Parathyroid adenoma (tissue), 2 donors: ENCODE results near the gene GALNTL6.

Source experiments
- H2AFZ ChIP-seq: fragments of 300-600 bp; sonication (generic); one replicate; pipeline ENCODE4 v1.7.0; 2017; ENCODE audit warnings: antibody characterized with exemption, mild to moderate bottlenecking
- H3K27ac ChIP-seq: fragments of 300-600 bp; sonication (generic); one replicate; pipeline ENCODE4 v1.7.0; 2017
- H3K27me3 ChIP-seq: fragments of 300-600 bp; sonication (generic); one replicate; pipeline ENCODE4 v1.7.0; 2017; ENCODE audit warnings: low read length; ENCODE audit not compliant: control insufficient read depth, insufficient read depth
- H3K36me3 ChIP-seq: fragments of 300-600 bp; sonication (generic); one replicate; pipeline ENCODE4 v1.7.0; 2017; ENCODE audit warnings: low read length; ENCODE audit not compliant: control insufficient read depth, insufficient read depth
- H3K4me1 ChIP-seq: fragments of 300-600 bp; sonication (generic); one replicate; pipeline ENCODE4 v1.7.0; 2017; ENCODE audit warnings: control low read depth
- H3K4me2 ChIP-seq: fragments of 300-600 bp; sonication (generic); one replicate; pipeline ENCODE4 v1.7.0; 2017; ENCODE audit warnings: low read length
- H3K4me3 ChIP-seq: fragments of 300-600 bp; sonication (generic); one replicate; pipeline ENCODE4 v1.7.0; 2017; ENCODE audit warnings: low read depth, low read length
- H3K79me2 ChIP-seq: fragments of 300-600 bp; sonication (generic); one replicate; pipeline ENCODE4 v1.7.0; 2017; ENCODE audit warnings: control low read depth
- H3K9ac ChIP-seq: fragments of 300-600 bp; sonication (generic); one replicate; pipeline ENCODE4 v1.7.0; 2017; ENCODE audit warnings: mild to moderate bottlenecking
- H3K9me3 ChIP-seq: fragments of 300-600 bp; sonication (generic); one replicate; pipeline ENCODE4 v1.7.0; 2017; ENCODE audit warnings: low read length; ENCODE audit not compliant: control insufficient read depth
- TF ChIP-seq, protein P1 (sequence below): fragments of 300-600 bp; sonication (generic); IDR thresholded peaks from one replicate; pipeline ENCODE4 v1.7.0; 2017; ENCODE audit warnings: antibody characterized with exemption, mild to moderate bottlenecking
- donor health status: primary hyperparathyroidism.

Gene GALNTL6

GRCh38 chr4:172808196-172808595 lies 995.0 kb downstream of the GALNTL6 start:
- TF ChIP-seq, protein P1, sequence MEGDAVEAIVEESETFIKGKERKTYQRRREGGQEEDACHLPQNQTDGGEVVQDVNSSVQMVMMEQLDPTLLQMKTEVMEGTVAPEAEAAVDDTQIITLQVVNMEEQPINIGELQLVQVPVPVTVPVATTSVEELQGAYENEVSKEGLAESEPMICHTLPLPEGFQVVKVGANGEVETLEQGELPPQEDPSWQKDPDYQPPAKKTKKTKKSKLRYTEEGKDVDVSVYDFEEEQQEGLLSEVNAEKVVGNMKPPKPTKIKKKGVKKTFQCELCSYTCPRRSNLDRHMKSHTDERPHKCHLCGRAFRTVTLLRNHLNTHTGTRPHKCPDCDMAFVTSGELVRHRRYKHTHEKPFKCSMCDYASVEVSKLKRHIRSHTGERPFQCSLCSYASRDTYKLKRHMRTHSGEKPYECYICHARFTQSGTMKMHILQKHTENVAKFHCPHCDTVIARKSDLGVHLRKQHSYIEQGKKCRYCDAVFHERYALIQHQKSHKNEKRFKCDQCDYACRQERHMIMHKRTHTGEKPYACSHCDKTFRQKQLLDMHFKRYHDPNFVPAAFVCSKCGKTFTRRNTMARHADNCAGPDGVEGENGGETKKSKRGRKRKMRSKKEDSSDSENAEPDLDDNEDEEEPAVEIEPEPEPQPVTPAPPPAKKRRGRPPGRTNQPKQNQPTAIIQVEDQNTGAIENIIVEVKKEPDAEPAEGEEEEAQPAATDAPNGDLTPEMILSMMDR, result no peak
- Histone ChIP-seq H2AFZ (no peak overlapping the region), H3K9me3 (no peaks in the 10 kb centered on the region), H3K9ac (no peak overlapping the region), H3K27me3 (no peaks in the 10 kb centered on the region), H3K4me2 (no peak overlapping the region), H3K27ac (no peak overlapping the region), H3K36me3 (no peaks in the 10 kb centered on the region), H3K4me1 (no peaks in the 10 kb centered on the region), H3K79me2 (no peaks in the 10 kb centered on the region), H3K4me3 (no peak overlapping the region)

GRCh38 chr4:172809319-172809718 lies 996.1 kb downstream of the GALNTL6 start:
- Histone ChIP-seq H3K9me3 (no peaks in the 10 kb centered on the region), H2AFZ (no peak overlapping the region), H3K27ac (no peak overlapping the region), H3K9ac (no peak overlapping the region), H3K4me3 (no peak overlapping the region), H3K36me3 (no peaks in the 10 kb centered on the region), H3K4me2 (no peak overlapping the region), H3K27me3 (no peaks in the 10 kb centered on the region), H3K79me2 (no peaks in the 10 kb centered on the region), H3K4me1 (no peaks in the 10 kb centered on the region)
- TF ChIP-seq, protein P1, result no peak

DNA sequence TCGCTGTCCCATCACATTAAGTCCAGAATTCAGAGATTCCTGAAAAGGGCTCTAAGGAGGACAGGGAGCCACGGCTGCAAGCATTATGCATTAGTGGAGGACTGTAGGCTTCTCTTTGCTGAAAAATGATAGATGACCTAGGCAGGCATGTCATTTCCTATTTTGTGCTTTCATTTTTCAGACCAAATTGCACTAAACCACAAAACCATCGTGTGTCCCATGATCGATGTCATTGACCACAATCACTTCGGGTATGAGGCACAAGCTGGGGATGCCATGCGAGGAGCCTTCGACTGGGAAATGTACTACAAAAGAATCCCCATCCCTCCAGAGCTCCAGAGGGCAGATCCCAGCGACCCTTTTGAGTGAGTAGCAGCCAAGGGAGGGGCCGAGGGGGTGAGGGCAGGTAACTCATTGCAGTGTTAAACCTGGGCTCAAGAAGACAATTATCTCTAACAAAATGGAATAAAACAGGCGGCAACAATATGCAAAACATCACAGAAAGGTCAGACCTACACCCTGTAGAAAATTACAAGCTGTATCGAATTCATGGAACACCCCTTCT lies 1000.2 kb downstream of the GALNTL6 start:
- Histone ChIP-seq H2AFZ (no peak overlapping the region), H3K27me3 (no peaks in the 10 kb centered on the region), H3K4me3 (no peak overlapping the region), H3K4me1 (no peaks in the 10 kb centered on the region), H3K9me3 (no peaks in the 10 kb centered on the region), H3K36me3 (no peaks in the 10 kb centered on the region), H3K27ac (no peak overlapping the region), H3K4me2 (no peak overlapping the region), H3K9ac (no peak overlapping the region), H3K79me2 (no peaks in the 10 kb centered on the region)
- TF ChIP-seq, protein P1, result no peak

DNA sequence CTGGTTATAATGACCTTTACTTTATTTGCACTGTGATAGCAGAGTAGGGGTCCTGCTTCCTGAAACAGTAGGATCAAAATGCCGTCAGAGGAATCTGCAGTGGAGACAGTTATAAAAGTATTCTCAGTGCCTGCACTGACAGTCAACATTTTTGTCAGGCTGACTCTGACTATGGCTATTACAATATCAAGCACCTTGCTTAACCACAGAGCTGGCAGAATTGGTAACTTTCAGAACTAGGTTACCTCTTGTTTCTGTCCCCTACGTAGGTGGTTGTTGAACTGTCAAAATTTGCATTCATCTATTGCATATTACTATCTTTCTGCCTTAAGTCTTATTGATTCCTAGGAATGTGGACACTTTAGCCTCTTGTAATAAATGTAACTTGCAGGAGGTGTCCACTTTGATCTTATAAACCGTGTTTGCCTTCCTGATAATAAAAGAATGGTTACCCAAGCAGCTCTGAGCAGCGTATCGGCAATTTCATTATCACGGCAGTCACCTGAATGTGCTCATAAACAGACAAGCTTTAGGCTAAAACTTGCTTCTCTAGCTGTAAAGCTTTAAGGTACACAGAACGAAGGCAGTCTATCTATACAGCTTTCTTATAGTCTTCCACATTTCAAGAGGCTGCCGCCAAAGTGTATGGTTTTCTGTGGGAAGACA lies 1002.4 kb downstream of the GALNTL6 start:
- no peaks in the 10 kb centered on the region for H3K79me2 ChIP-seq
- H3K9me3 ChIP-seq, result no peaks in the 10 kb centered on the region
- H3K9ac ChIP-seq, result no peak overlapping the region
- no peak overlapping the region for H2AFZ ChIP-seq
- no peaks in the 10 kb centered on the region for H3K4me1 ChIP-seq
- H3K27me3 ChIP-seq, result no peaks in the 10 kb centered on the region
- no peak overlapping the region for H3K4me3 ChIP-seq
- TF ChIP-seq, protein P1, result no peak
- no peak overlapping the region for H3K27ac ChIP-seq
- H3K36me3 ChIP-seq, result no peaks in the 10 kb centered on the region
- no peak overlapping the region for H3K4me2 ChIP-seq

- H3K36me3 ChIP-seq, result no peaks in the 10 kb centered on the region
- no peak overlapping the region for H3K4me3 ChIP-seq
- H3K4me2 ChIP-seq, result no peak overlapping the region
- H3K27me3 ChIP-seq, result no peaks in the 10 kb centered on the region
- H3K9ac ChIP-seq, result no peak overlapping the region
- no peaks in the 10 kb centered on the region for H3K4me1 ChIP-seq
- H2AFZ ChIP-seq, result no peak overlapping the region
- TF ChIP-seq, protein P1, result no peak
- no peaks in the 10 kb centered on the region for H3K79me2 ChIP-seq
- H3K9me3 ChIP-seq, result no peaks in the 10 kb centered on the region
- no peak overlapping the region for H3K27ac ChIP-seq
Observed at GRCh38 chr4:172818901-172819300, 1005.7 kb downstream of the GALNTL6 start.
